GM23338 (cell line): ENCODE data around the gene NTRK3. TPM values are rescaled to one million over a fixed set of nuclear protein-coding genes. Genes with fewer than 3 reads are reported as not detected.

Experiments used
- ATAC-seq: fragments of 200-7000 bp; cut with Tn5 transposase; 3 replicates; pipeline ENCODE4 v1.9.1; 2020
- DNase-seq: peaks from one replicate; pipeline ENCODE4 v3.0.0-alpha.2; 2015; ENCODE audit warnings: low spot score
- H2AFZ ChIP-seq: fragments of 200-600 bp; sonication (generic); 2 replicates; pipeline ENCODE4 v1.8.0; 2016; ENCODE audit warnings: antibody characterized with exemption, mild to moderate bottlenecking, moderate library complexity
- H3F3A ChIP-seq: fragments of 200-600 bp; sonication (generic); replicated peaks from 2 replicates; pipeline ENCODE4 v1.8.0; 2017; ENCODE audit warnings: antibody characterized with exemption, mixed run types, low read depth
- H3K27ac ChIP-seq: fragments of 200-600 bp; sonication (generic); 2 replicates; pipeline ENCODE4 v1.6.1; 2016; ENCODE audit warnings: low read depth
- H3K27me3 ChIP-seq: fragments of 200-600 bp; sonication (generic); 2 replicates; pipeline ENCODE4 v1.8.0; 2016; ENCODE audit warnings: mild to moderate bottlenecking, mixed run types, moderate library complexity; ENCODE audit not compliant: insufficient read depth
- H3K36me3 ChIP-seq: fragments of 200-600 bp; sonication (generic); 2 replicates; pipeline ENCODE4 v1.8.0; 2016; ENCODE audit warnings: mild to moderate bottlenecking; ENCODE audit not compliant: insufficient read depth
- H3K4me1 ChIP-seq: fragments of 200-600 bp; sonication (generic); 2 replicates; pipeline ENCODE4 v1.8.0; 2016; ENCODE audit warnings: mild to moderate bottlenecking, moderate library complexity; ENCODE audit not compliant: insufficient read depth
- H3K4me2 ChIP-seq: fragments of 200-600 bp; sonication (generic); 2 replicates; pipeline ENCODE4 v1.7.1; 2017; ENCODE audit warnings: mixed run types
- H3K4me3 ChIP-seq: fragments of 200-600 bp; sonication (generic); 2 replicates; pipeline ENCODE4 v1.6.1; 2016; ENCODE audit warnings: mixed run types
- H3K79me2 ChIP-seq: fragments of 200-600 bp; sonication (generic); replicated peaks from 2 replicates; pipeline ENCODE4 v1.8.0; 2017; ENCODE audit warnings: mild to moderate bottlenecking; ENCODE audit not compliant: insufficient read depth
- H3K9me2 ChIP-seq: fragments of 200-600 bp; sonication (generic); 2 replicates; pipeline ENCODE4 v1.8.0; 2017; ENCODE audit not compliant: insufficient read depth
- H4K20me1 ChIP-seq: fragments of 200-600 bp; sonication (generic); replicated peaks from 2 replicates; pipeline ENCODE4 v1.8.0; 2017; ENCODE audit warnings: mild to moderate bottlenecking; ENCODE audit not compliant: insufficient read depth
- H3K27ac Mint-ChIP-seq: 2 replicates; pipeline ENCODE4 v1.8.0; 2020; ENCODE audit warnings: inconsistent platforms, mild to moderate bottlenecking, moderate library complexity, mixed read lengths
- H3K27me3 Mint-ChIP-seq: 3 replicates; pipeline ENCODE4 v1.8.0; 2022; ENCODE audit warnings: low read depth, mild to moderate bottlenecking, moderate library complexity, mixed read lengths, inconsistent platforms; ENCODE audit not compliant: insufficient read depth, poor library complexity
- H3K36me3 Mint-ChIP-seq: 3 replicates; pipeline ENCODE4 v1.8.0; 2021; ENCODE audit warnings: low read depth, mild to moderate bottlenecking, inconsistent platforms, moderate library complexity, mixed read lengths
- H3K4me1 Mint-ChIP-seq: 3 replicates; pipeline ENCODE4 v1.8.0; 2020; ENCODE audit warnings: mild to moderate bottlenecking, inconsistent platforms, mixed read lengths
- H3K4me3 Mint-ChIP-seq: 3 replicates; pipeline ENCODE4 v1.8.0; 2021; ENCODE audit warnings: moderate library complexity, mild to moderate bottlenecking, inconsistent platforms, mixed read lengths
- H3K9me3 Mint-ChIP-seq: 3 replicates; pipeline ENCODE4 v1.8.0; 2020; ENCODE audit warnings: moderate library complexity, mild to moderate bottlenecking, inconsistent platforms, mixed read lengths
- CREB1 ChIP-seq: fragments of 250-450 bp; sonication (Bioruptor Pico); IDR thresholded peaks from 2 replicates; pipeline ENCODE4 v1.5.0; 2020; ENCODE audit warnings: low read depth, mild to moderate bottlenecking, moderate library complexity
- EZH2 ChIP-seq: fragments of 200-600 bp; sonication (generic); IDR thresholded peaks from one replicate; pipeline ENCODE4 v1.8.0; 2017; ENCODE audit warnings: antibody characterized with exemption, mild to moderate bottlenecking, low read depth; ENCODE audit not compliant: unreplicated experiment
- EZH2phosphoT487 ChIP-seq: fragments of 200-600 bp; sonication (generic); IDR thresholded peaks from one replicate; pipeline ENCODE4 v1.8.1; 2018; ENCODE audit warnings: antibody characterized with exemption; ENCODE audit not compliant: unreplicated experiment
- JUNB ChIP-seq: IDR thresholded peaks from one replicate; pipeline ENCODE4 v1.6.1; 2016; ENCODE audit warnings: antibody characterized with exemption; ENCODE audit not compliant: unreplicated experiment
- NANOG ChIP-seq: IDR thresholded peaks from 2 replicates; pipeline ENCODE4 v1.6.1; 2016; ENCODE audit warnings: antibody characterized with exemption, borderline replicate concordance
- POLR2AphosphoS5 ChIP-seq: IDR thresholded peaks from 2 replicates; pipeline ENCODE4 v1.6.1; 2016; ENCODE audit warnings: antibody characterized with exemption, low read depth
- STAT1 ChIP-seq: IDR thresholded peaks from one replicate; pipeline ENCODE4 v1.6.1; 2016; ENCODE audit warnings: antibody characterized with exemption; ENCODE audit not compliant: unreplicated experiment
- ZNF114 ChIP-seq: fragments of 250-450 bp; sonication (Bioruptor Pico); IDR thresholded peaks from 2 replicates; pipeline ENCODE4 v1.5.0; 2020; ENCODE audit warnings: mild to moderate bottlenecking, moderate library complexity
- ZNF331 ChIP-seq: fragments of 250-450 bp; sonication (Bioruptor Pico); IDR thresholded peaks from 2 replicates; pipeline ENCODE4 v1.5.0; 2020; ENCODE audit warnings: low read depth, mild to moderate bottlenecking, moderate library complexity
- polyA plus RNA-seq: library from polyadenylated mRNA; unstranded; fragments of >200 nt; fragmentation: Nextera tagmentation; extraction: Ambion mirVana; gene quantifications from 2 replicates; pipeline ENCODE4 v1.2.1, GENCODE V29; 2016
- total RNA-seq: library from RNA; depleted of rRNA; stranded (reverse); fragments of >200 nt; shearing (Covaris generic); gene quantifications from 2 replicates; pipeline ENCODE4 v1.2.3, GENCODE V29; 2014
- TF ChIP-seq, protein P1 (sequence below), 2 experiments: fragments of 200-600 bp in 1 of 2; sonication (generic) in 1 of 2; conservative IDR thresholded peaks; 2 replicates each; pipeline versions ENCODE4 v1.5.1 to v1.6.1; 2016 to 2017; ENCODE audit warnings: antibody characterized with exemption in 2 of 2, low read depth in 2 of 2, mild to moderate bottlenecking in 2 of 2, moderate library complexity in 1 of 2
- TF ChIP-seq, protein P2 (sequence below): IDR thresholded peaks from one replicate; pipeline ENCODE4 v1.6.1; 2018; ENCODE audit warnings: antibody characterized with exemption; ENCODE audit not compliant: unreplicated experiment
- TF ChIP-seq, protein P3 (sequence below): IDR thresholded peaks from 2 replicates; pipeline ENCODE4 v1.6.1; 2016; ENCODE audit warnings: antibody characterized with exemption

NTRK3 gene
- total and polyA plus RNA-seq, 2 experiments from 2014 or later: 3.1 to 5.3 TPM

DNA sequence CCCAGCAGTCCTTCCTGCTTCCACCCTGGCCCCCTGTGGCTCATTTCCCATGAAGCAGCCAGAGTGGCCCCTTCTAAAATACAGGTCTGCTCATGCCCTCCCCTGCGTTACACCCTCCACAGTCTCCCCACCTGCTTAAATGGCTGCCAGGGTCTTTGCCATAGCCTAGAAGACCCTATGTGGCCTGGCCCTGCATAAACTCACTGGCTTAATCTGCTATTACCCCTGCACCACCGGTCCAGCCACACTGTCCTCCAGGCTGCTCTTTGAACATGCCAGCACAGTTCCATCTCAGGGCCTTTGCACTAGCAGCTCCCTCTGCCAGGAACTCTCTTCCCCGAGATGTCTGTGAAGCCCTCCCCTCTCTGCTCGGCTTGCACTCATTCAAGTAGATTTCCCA is 166.8 kb downstream of the NTRK3 start (continued):
- no peak for TF ChIP-seq EZH2phosphoT487
- no peak for TF ChIP-seq ZNF114 (CRISPR knock-in tag)
- TF ChIP-seq, protein P1, sequence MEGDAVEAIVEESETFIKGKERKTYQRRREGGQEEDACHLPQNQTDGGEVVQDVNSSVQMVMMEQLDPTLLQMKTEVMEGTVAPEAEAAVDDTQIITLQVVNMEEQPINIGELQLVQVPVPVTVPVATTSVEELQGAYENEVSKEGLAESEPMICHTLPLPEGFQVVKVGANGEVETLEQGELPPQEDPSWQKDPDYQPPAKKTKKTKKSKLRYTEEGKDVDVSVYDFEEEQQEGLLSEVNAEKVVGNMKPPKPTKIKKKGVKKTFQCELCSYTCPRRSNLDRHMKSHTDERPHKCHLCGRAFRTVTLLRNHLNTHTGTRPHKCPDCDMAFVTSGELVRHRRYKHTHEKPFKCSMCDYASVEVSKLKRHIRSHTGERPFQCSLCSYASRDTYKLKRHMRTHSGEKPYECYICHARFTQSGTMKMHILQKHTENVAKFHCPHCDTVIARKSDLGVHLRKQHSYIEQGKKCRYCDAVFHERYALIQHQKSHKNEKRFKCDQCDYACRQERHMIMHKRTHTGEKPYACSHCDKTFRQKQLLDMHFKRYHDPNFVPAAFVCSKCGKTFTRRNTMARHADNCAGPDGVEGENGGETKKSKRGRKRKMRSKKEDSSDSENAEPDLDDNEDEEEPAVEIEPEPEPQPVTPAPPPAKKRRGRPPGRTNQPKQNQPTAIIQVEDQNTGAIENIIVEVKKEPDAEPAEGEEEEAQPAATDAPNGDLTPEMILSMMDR (conservative IDR thresholded peaks at IDR 0.05; ENCODE audit: low read depth in 2 of 2): no peak
- no peak for TF ChIP-seq STAT1

DNA sequence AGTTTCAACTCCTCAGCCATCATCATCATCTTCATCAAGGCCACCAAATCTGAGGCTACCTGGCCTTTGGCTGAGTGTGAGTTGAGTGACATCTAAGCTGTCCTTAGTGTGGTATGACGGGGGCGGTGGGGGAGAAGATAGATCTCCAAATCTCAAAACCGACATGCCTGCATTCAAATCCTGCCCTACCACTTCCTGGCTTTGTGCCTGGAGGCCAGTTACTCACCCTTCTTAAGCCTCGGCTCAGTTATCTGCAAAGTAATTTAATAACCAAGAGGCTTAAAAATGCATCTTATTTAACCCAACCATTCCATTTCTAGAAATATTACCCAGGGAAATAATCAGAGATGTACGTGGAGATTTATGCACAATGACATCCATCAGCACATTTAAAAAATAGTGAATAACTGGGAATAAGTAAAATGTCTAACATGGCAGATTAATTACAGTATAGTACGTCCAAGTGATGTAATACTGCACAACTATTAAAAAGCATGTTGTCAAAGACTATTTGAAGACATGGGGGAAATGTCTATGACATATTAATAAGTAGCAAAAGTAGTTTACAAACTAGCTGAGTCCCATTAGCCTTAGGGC is 167.4 kb downstream of the NTRK3 start:
- Mint-ChIP-seq H3K4me1 (peaks cover 15% of the 10 kb centered on the region), H3K27ac (no peak overlapping the region), H3K27me3 (peaks cover 2% of the 10 kb centered on the region), H3K9me3 (peaks cover 4% of the 10 kb centered on the region; the same call in 2 of the 3 replicates), H3K36me3 (no peaks in the 10 kb centered on the region; the same call in 2 of the 3 replicates), H3K4me3 (no peak overlapping the region)
- Histone ChIP-seq H3K36me3 (no peaks in the 10 kb centered on the region), H2AFZ (no peak overlapping the region), H3K4me3 (no peak overlapping the region), H3F3A (no peaks in the 10 kb centered on the region), H3K79me2 (no peaks in the 10 kb centered on the region), H3K27ac (no peak overlapping the region), H3K9me2 (no peaks in the 10 kb centered on the region), H3K4me2 (no peak overlapping the region), H4K20me1 (no peaks in the 10 kb centered on the region), H3K4me1 (no peaks in the 10 kb centered on the region), H3K27me3 (no peaks in the 10 kb centered on the region)
- no peak for DNase-seq
- no peak for ATAC-seq
- TF ChIP-seq, protein P2, sequence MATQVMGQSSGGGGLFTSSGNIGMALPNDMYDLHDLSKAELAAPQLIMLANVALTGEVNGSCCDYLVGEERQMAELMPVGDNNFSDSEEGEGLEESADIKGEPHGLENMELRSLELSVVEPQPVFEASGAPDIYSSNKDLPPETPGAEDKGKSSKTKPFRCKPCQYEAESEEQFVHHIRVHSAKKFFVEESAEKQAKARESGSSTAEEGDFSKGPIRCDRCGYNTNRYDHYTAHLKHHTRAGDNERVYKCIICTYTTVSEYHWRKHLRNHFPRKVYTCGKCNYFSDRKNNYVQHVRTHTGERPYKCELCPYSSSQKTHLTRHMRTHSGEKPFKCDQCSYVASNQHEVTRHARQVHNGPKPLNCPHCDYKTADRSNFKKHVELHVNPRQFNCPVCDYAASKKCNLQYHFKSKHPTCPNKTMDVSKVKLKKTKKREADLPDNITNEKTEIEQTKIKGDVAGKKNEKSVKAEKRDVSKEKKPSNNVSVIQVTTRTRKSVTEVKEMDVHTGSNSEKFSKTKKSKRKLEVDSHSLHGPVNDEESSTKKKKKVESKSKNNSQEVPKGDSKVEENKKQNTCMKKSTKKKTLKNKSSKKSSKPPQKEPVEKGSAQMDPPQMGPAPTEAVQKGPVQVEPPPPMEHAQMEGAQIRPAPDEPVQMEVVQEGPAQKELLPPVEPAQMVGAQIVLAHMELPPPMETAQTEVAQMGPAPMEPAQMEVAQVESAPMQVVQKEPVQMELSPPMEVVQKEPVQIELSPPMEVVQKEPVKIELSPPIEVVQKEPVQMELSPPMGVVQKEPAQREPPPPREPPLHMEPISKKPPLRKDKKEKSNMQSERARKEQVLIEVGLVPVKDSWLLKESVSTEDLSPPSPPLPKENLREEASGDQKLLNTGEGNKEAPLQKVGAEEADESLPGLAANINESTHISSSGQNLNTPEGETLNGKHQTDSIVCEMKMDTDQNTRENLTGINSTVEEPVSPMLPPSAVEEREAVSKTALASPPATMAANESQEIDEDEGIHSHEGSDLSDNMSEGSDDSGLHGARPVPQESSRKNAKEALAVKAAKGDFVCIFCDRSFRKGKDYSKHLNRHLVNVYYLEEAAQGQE: no peak
- TF ChIP-seq NANOG: no peak
- no peak for TF ChIP-seq ZNF331
- TF ChIP-seq, protein P1 (conservative IDR thresholded peaks at IDR 0.05; ENCODE audit: low read depth in 2 of 2): no peak
- TF ChIP-seq CREB1 (CRISPR knock-in tag): no peak
- no peak for TF ChIP-seq POLR2AphosphoS5
- TF ChIP-seq, protein P3, sequence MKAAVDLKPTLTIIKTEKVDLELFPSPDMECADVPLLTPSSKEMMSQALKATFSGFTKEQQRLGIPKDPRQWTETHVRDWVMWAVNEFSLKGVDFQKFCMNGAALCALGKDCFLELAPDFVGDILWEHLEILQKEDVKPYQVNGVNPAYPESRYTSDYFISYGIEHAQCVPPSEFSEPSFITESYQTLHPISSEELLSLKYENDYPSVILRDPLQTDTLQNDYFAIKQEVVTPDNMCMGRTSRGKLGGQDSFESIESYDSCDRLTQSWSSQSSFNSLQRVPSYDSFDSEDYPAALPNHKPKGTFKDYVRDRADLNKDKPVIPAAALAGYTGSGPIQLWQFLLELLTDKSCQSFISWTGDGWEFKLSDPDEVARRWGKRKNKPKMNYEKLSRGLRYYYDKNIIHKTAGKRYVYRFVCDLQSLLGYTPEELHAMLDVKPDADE: no peak
- no peak for TF ChIP-seq ZNF114 (CRISPR knock-in tag)
- TF ChIP-seq EZH2phosphoT487: no peak
- TF ChIP-seq STAT1: no peak
- no peak for TF ChIP-seq EZH2
- no peak for TF ChIP-seq JUNB
